DMS53 treated with DMSO at 0.1 percent for 48 hours (cell line): Measurements from ENCODE around the gene RBM26.
A peak's percentile ranks its signal among the peaks of the same experiment; 100 is the strongest.

ENCODE experiments used
- DNase-seq: peaks from one replicate; lab custom pipeline; 2025; ENCODE audit not compliant: unreplicated experiment; lab: John Stamatoyannopoulos, UW

The RBM26 gene

GRCh38 chr13:79405831-79406596 lies at the start of gene RBM26:
Gene RBM26 (minus strand): TSS chr13:79406255. CDS start chr13:79405774, 481 bp downstream.
- peak; percentile 52 for DNase-seq

- no peak for DNase-seq
These were observed 49.3 kb upstream of the RBM26 start for GRCh38 chr13:79455331-79455730.

- no peak for DNase-seq
These were observed 46.3 kb upstream of the RBM26 start for GRCh38 chr13:79452239-79452913.

GRCh38 chr13:79451500-79451962 lies 45.5 kb upstream of the RBM26 start:
- DNase-seq, result no peak

- no peak for DNase-seq
These were observed 44.1 kb upstream of the RBM26 start for GRCh38 chr13:79450110-79450509.

- DNase-seq, result no peak
These were observed 42.4 kb upstream of the RBM26 start for GRCh38 chr13:79448413-79448812.

GRCh38 chr13:79447741-79448140 lies 41.7 kb upstream of the RBM26 start:
- DNase-seq, result no peak

GRCh38 chr13:79447141-79447540 lies 41.1 kb upstream of the RBM26 start:
- DNase-seq, result no peak

GRCh38 chr13:79445968-79446645 lies 40.1 kb upstream of the RBM26 start:
- no peak for DNase-seq

GRCh38 chr13:79442706-79443105 lies 36.7 kb upstream of the RBM26 start:
- DNase-seq, result no peak

- no peak for DNase-seq
These were observed 36.2 kb upstream of the RBM26 start for GRCh38 chr13:79442221-79442620.

GRCh38 chr13:79440958-79441528 lies 35.0 kb upstream of the RBM26 start:
- no peak for DNase-seq

- DNase-seq, result no peak
These were observed 33.2 kb upstream of the RBM26 start for GRCh38 chr13:79439275-79439674.

GRCh38 chr13:79435561-79435990 lies 29.5 kb upstream of the RBM26 start:
- DNase-seq, result no peak

GRCh38 chr13:79434556-79434955 lies 28.5 kb upstream of the RBM26 start:
- no peak for DNase-seq

GRCh38 chr13:79432992-79433391 lies 26.9 kb upstream of the RBM26 start:
- no peak for DNase-seq

- no peak for DNase-seq
These were observed 26.0 kb upstream of the RBM26 start for GRCh38 chr13:79432086-79432485.

- no peak for DNase-seq
These were observed 23.3 kb upstream of the RBM26 start for GRCh38 chr13:79429309-79429708.

GRCh38 chr13:79427883-79428282 lies 21.8 kb upstream of the RBM26 start:
- DNase-seq, result no peak

GRCh38 chr13:79427265-79427664 lies 21.2 kb upstream of the RBM26 start:
- no peak for DNase-seq
